ENCODE data around the gene IL23R. TPM values are rescaled to one million over a fixed set of nuclear protein-coding genes. Genes with fewer than 3 reads are reported as not detected.
"Not testable (repeated sequence)": the region's sequence is repeated elsewhere in the genome, so short reads cannot be mapped to it uniquely, and the experiment has no call there.

The IL23R gene
- polyA plus RNA-seq, 1 experiment: not detected

- Histone ChIP-seq H3K9me3 (ENCODE audit: control insufficient read depth, insufficient read depth, low read length) (no peaks in the 10 kb centered on the region), H3K27me3 (ENCODE audit: control insufficient read depth, insufficient read depth, low read length) (peaks cover 4% of the 10 kb centered on the region), H3K27ac (ENCODE audit: low read depth, low read length) (no peak overlapping the region), H3K4me3 (ENCODE audit: low read depth, low read length) (no peak overlapping the region)
- no peak for TF ChIP-seq CTCF (IDR thresholded peaks at IDR 0.05; ENCODE audit: low read depth, low read length)
- no peak for DNase-seq (ENCODE audit: low read depth, low spot score)
- CTCF ChIA-PET: interaction anchor here (1.3 to 1.9 kb wide), 2 partner anchors 10 to 12 kb away, joined by 3 to 10 read pairs; no protein-coding TSS in a partner anchor
- POLR2A ChIA-PET: no interaction called here
Observed at GRCh38 chr1:67201891-67202290, 35.6 kb downstream of the IL23R start.

- DNase-seq (ENCODE audit: low read depth, low spot score): no peak
- no peaks in the 10 kb centered on the region for H3K9me3 ChIP-seq (ENCODE audit: control insufficient read depth, insufficient read depth, low read length)
- H3K4me3 ChIP-seq (ENCODE audit: low read depth, low read length): no peak overlapping the region
- ChIA-PET CTCF (interaction anchor here (0.7 to 1.1 kb wide), 2 partner anchors 10 to 302 kb away, joined by 3 to 8 read pairs; no protein-coding TSS in a partner anchor), POLR2A (no interaction called here)
- no peak overlapping the region for H3K27ac ChIP-seq (ENCODE audit: low read depth, low read length)
- no peak for TF ChIP-seq CTCF (IDR thresholded peaks at IDR 0.05; ENCODE audit: low read depth, low read length)
- H3K27me3 ChIP-seq (ENCODE audit: control insufficient read depth, insufficient read depth, low read length): peaks cover 4% of the 10 kb centered on the region
Observed at GRCh38 chr1:67204298-67204980, 38.2 kb downstream of the IL23R start.

- H3K4me3 ChIP-seq (ENCODE audit: low read depth, low read length); DNase-seq (ENCODE audit: low read depth, low spot score); H3K27me3 ChIP-seq (ENCODE audit: control insufficient read depth, insufficient read depth, low read length); H3K9me3 ChIP-seq (ENCODE audit: control insufficient read depth, insufficient read depth, low read length); POLR2A ChIA-PET; H3K27ac ChIP-seq (ENCODE audit: low read depth, low read length): not testable (repeated sequence)
- CTCF ChIA-PET: interaction anchor here (0.7 to 1.0 kb wide), 2 partner anchors 9 to 196 kb away, joined by 4 to 5 read pairs; no protein-coding TSS in a partner anchor
Observed at GRCh38 chr1:67207398-67207797, 41.1 kb downstream of the IL23R start.

- TF ChIP-seq CTCF (IDR thresholded peaks at IDR 0.05; ENCODE audit: low read depth, low read length): no peak
- ChIA-PET CTCF (no interaction called here), POLR2A (no interaction called here)
- no peak for DNase-seq (ENCODE audit: low read depth, low spot score)
- no peak overlapping the region for H3K27ac ChIP-seq (ENCODE audit: low read depth, low read length)
- no peak overlapping the region for H3K4me3 ChIP-seq (ENCODE audit: low read depth, low read length)
- H3K27me3 ChIP-seq (ENCODE audit: control insufficient read depth, insufficient read depth, low read length): peaks cover 4% of the 10 kb centered on the region
- no peaks in the 10 kb centered on the region for H3K9me3 ChIP-seq (ENCODE audit: control insufficient read depth, insufficient read depth, low read length)
Observed at GRCh38 chr1:67208217-67208616, 42.0 kb downstream of the IL23R start.

GRCh38 chr1:67209521-67209920, 43.3 kb downstream of the IL23R start:
- DNase-seq (ENCODE audit: low read depth, low spot score): no peak
- TF ChIP-seq CTCF (IDR thresholded peaks at IDR 0.05; ENCODE audit: low read depth, low read length): no peak
- Histone ChIP-seq H3K27ac (ENCODE audit: low read depth, low read length) (no peak overlapping the region), H3K9me3 (ENCODE audit: control insufficient read depth, insufficient read depth, low read length) (no peaks in the 10 kb centered on the region), H3K4me3 (ENCODE audit: low read depth, low read length) (no peak overlapping the region), H3K27me3 (ENCODE audit: control insufficient read depth, insufficient read depth, low read length) (peaks cover 2% of the 10 kb centered on the region)
- ChIA-PET POLR2A (no interaction called here), CTCF (interaction anchor here (0.6 to 8.7 kb wide), 8 partner anchors 10 to 445 kb away, joined by 3 to 190 read pairs (median 8); no protein-coding TSS in a partner anchor)
